GM10248 (cell line): Measurements from ENCODE around the gene ENTREP3.
A peak's percentile ranks its signal among the peaks of the same experiment; 100 is the strongest.
"Not testable (repeated sequence)": the region's sequence is repeated elsewhere in the genome, so short reads cannot be mapped to it uniquely, and the experiment has no call there.

Experiments
- CTCF ChIA-PET: fragments of 300-600 bp; sonication (Branson Sonifier 250); formaldehyde crosslinking; extraction: SDS; loops from one replicate; lab custom pipeline; 2021; ENCODE audit warnings: antibody characterized with exemption; lab: Yijun Ruan, JAX
- POLR2A ChIA-PET: fragments of 350-650 bp; sonication (Branson Sonifier 250); formaldehyde crosslinking; extraction: SDS; loops from one replicate; lab custom pipeline; 2020; ENCODE audit warnings: antibody characterized with exemption; lab: Yijun Ruan, JAX
- DNase-seq: peaks from one replicate; pipeline ENCODE4 v3.0.0; 2012; ENCODE audit errors: extremely low spot score
- TF ChIP-seq, protein P1 (sequence below): IDR thresholded peaks from 2 replicates; pipeline ENCODE4 v1.5.1; 2012; ENCODE audit warnings: mild to moderate bottlenecking, low read depth; ENCODE audit errors: extremely low read depth, missing control alignments, control extremely low read depth

Gene ENTREP3

GRCh38 chr1:155223047-155223446 lies 32.2 kb downstream of the ENTREP3 start:
- POLR2A ChIA-PET = no interaction called here

GRCh38 chr1:155220211-155220965 lies 34.9 kb downstream of the ENTREP3 start:
- POLR2A ChIA-PET, DNase-seq: not testable (repeated sequence)
- CTCF ChIA-PET = interaction anchor here (1.4 kb wide), 1 partner anchor 31 kb away, joined by 3 read pairs; no protein-coding TSS in a partner anchor

More at GRCh38 chr1:155223047-155223446, 32.2 kb downstream of the ENTREP3 start:
- TF ChIP-seq, protein P1, sequence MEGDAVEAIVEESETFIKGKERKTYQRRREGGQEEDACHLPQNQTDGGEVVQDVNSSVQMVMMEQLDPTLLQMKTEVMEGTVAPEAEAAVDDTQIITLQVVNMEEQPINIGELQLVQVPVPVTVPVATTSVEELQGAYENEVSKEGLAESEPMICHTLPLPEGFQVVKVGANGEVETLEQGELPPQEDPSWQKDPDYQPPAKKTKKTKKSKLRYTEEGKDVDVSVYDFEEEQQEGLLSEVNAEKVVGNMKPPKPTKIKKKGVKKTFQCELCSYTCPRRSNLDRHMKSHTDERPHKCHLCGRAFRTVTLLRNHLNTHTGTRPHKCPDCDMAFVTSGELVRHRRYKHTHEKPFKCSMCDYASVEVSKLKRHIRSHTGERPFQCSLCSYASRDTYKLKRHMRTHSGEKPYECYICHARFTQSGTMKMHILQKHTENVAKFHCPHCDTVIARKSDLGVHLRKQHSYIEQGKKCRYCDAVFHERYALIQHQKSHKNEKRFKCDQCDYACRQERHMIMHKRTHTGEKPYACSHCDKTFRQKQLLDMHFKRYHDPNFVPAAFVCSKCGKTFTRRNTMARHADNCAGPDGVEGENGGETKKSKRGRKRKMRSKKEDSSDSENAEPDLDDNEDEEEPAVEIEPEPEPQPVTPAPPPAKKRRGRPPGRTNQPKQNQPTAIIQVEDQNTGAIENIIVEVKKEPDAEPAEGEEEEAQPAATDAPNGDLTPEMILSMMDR = no peak
- peak; percentile 15 for DNase-seq
- CTCF ChIA-PET = interaction anchor here (0.7 to 6.9 kb wide), 6 partner anchors 9 to 50 kb away, joined by 3 to 88 read pairs (median 6); partner anchors contain the start of genes KRTCAP2, MTX1, THBS3 and TRIM46

- DNase-seq = peak; percentile 37
- CTCF ChIA-PET = interaction anchor here (0.9 to 2.1 kb wide), 2 partner anchors 13 to 31 kb away, joined by 3 to 8 read pairs; no protein-coding TSS in a partner anchor
- TF ChIP-seq, protein P1 = no peak
- POLR2A ChIA-PET = no interaction called here
These were observed 35.7 kb downstream of the ENTREP3 start for GRCh38 chr1:155219592-155220031.

GRCh38 chr1:155218854-155219591 lies 36.3 kb downstream of the ENTREP3 start:
- POLR2A ChIA-PET = no interaction called here
- CTCF ChIA-PET = interaction anchor here (0.6 to 2.1 kb wide), 3 partner anchors 12 to 379 kb away, joined by 3 to 8 read pairs (median 3); no protein-coding TSS in a partner anchor
- TF ChIP-seq, protein P1 = no peak
- peak; percentile 24 for DNase-seq

DNA sequence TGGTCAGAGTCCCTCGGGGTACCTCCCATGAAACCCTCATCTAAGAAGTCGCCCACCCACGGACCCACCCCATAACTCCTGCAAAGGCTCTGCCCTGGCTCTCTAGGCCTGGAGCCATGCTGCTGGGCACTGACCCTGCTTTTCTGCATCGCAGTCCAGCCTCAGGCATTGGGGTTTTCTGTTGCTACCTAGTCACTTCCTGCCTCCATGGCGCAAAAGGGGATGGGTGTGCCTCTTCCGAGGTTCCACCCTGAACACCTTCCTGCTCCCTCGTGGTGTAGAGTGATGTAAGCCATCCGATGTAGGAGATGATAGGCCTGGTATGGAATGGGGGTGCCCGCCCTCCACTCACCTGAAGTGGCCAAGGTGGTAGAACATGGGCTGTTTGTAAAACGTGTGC lies 40.6 kb downstream of the ENTREP3 start:
- CTCF ChIA-PET, POLR2A ChIA-PET, DNase-seq: not testable (repeated sequence)

- DNase-seq, POLR2A ChIA-PET: not testable (repeated sequence)
- CTCF ChIA-PET = interaction anchor here (1.2 kb wide), 1 partner anchor 120 kb away, joined by 3 read pairs; no protein-coding TSS in a partner anchor
These were observed 43.2 kb downstream of the ENTREP3 start for GRCh38 chr1:155212051-155212440.

GRCh38 chr1:155211381-155212050 lies 43.8 kb downstream of the ENTREP3 start:
- POLR2A ChIA-PET = interaction anchor here (0.6 kb wide), 1 partner anchor 72 kb away, joined by 4 read pairs; no protein-coding TSS in a partner anchor

More at GRCh38 chr1:155211381-155212050, 43.8 kb downstream of the ENTREP3 start:
- DNase-seq = not testable (repeated sequence)
- CTCF ChIA-PET = interaction anchor here (1.2 kb wide), 1 partner anchor 120 kb away, joined by 3 read pairs; no protein-coding TSS in a partner anchor
